ENCODE measurements around the gene ASAP2. TPM values are rescaled to one million over a fixed set of nuclear protein-coding genes. Genes with fewer than 3 reads are reported as not detected.

ASAP2 gene
- polyA plus RNA-seq, 1 donor from 2014 or later: 41.0 TPM

DNA sequence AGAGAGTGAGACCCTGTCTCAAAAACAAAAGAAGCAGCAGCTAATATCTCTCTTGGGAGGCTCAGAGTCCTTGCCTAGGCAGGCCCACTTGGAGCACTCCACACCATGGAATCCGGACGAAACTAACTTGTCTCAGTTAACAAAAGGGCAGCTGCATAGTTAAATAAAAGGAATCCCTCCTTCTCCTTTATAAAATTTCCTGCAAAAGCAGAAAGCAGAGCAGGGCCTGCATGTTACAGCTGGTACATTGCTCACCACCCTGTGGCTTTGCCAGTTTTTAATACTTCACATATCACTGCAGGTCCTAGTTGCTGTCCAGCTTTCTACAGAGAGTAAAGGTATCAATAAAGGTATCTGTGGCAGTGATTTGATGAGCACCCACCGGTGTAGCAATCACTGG, 93.6 kb downstream of the ASAP2 start:
- Histone ChIP-seq H3K4me2 (ENCODE audit: low read length) (no peak overlapping the region), H3K36me3 (ENCODE audit: insufficient read depth, low read length) (no peaks in the 10 kb centered on the region), H3K27ac (ENCODE audit: low read length) (no peak overlapping the region), H3K9me2 (ENCODE audit: insufficient read depth, low read length) (no peaks in the 10 kb centered on the region), H3K4me3 (ENCODE audit: low read length) (no peak overlapping the region), H4K20me1 (ENCODE audit: insufficient read depth) (no peaks in the 10 kb centered on the region), H3K79me2 (replicated peaks; ENCODE audit: insufficient read depth, low read length) (no peaks in the 10 kb centered on the region), H3F3A (ENCODE audit: insufficient read depth, low read length, poor library complexity, severe bottlenecking) (no peaks in the 10 kb centered on the region), H3K27me3 (ENCODE audit: insufficient read depth, low read depth, low read length) (no peaks in the 10 kb centered on the region), H3K9ac (ENCODE audit: low read length) (no peak overlapping the region), H3K9me3 (ENCODE audit: low read length) (no peaks in the 10 kb centered on the region), H2AFZ (ENCODE audit: low read depth, low read length) (no peak overlapping the region)
- TF ChIP-seq TAF1 (IDR thresholded peaks at IDR 0.05; ENCODE audit: low read depth) (no peak), MXI1 (conservative IDR thresholded peaks at IDR 0.05; ENCODE audit: poor library complexity, severe bottlenecking) (no peak), EP300 (conservative IDR thresholded peaks at IDR 0.05; ENCODE audit: poor library complexity, severe bottlenecking) (no peak), SMC3 (conservative IDR thresholded peaks at IDR 0.05; ENCODE audit: poor library complexity) (no peak)
- TF ChIP-seq, protein P1, sequence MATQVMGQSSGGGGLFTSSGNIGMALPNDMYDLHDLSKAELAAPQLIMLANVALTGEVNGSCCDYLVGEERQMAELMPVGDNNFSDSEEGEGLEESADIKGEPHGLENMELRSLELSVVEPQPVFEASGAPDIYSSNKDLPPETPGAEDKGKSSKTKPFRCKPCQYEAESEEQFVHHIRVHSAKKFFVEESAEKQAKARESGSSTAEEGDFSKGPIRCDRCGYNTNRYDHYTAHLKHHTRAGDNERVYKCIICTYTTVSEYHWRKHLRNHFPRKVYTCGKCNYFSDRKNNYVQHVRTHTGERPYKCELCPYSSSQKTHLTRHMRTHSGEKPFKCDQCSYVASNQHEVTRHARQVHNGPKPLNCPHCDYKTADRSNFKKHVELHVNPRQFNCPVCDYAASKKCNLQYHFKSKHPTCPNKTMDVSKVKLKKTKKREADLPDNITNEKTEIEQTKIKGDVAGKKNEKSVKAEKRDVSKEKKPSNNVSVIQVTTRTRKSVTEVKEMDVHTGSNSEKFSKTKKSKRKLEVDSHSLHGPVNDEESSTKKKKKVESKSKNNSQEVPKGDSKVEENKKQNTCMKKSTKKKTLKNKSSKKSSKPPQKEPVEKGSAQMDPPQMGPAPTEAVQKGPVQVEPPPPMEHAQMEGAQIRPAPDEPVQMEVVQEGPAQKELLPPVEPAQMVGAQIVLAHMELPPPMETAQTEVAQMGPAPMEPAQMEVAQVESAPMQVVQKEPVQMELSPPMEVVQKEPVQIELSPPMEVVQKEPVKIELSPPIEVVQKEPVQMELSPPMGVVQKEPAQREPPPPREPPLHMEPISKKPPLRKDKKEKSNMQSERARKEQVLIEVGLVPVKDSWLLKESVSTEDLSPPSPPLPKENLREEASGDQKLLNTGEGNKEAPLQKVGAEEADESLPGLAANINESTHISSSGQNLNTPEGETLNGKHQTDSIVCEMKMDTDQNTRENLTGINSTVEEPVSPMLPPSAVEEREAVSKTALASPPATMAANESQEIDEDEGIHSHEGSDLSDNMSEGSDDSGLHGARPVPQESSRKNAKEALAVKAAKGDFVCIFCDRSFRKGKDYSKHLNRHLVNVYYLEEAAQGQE (IDR thresholded peaks at IDR 0.05; ENCODE audit: borderline replicate concordance): no peak

DNA sequence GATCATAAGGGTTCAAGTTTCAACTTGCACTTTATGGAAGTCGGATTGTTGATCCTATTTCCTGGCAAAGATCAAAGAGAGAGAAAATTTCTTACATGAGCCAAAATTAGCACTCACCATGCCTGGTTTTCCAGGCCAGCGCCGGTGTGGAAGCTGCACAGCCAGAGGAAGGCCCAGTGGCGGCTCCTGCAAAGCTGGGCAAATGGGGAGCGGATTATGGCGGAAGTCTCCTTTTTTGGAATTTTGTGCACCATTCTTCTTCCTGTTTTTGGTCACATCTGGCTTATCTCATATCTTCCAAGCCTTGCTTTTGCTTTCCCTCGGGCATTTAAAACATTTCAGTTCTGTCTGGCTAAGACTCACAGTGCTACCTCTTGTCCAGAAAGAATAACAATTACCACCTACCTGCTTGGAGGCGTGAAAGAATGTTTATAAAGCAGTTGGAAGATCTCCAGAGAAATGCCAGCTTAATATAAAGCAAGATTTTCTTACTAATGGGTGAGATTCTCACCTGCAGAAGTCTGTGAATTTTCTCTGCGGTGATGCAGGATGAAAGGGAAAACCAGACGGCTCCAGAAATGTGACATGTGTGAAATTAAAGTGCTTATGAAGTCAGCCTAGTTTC, 94.3 kb downstream of the ASAP2 start:
- no peaks in the 10 kb centered on the region for H3K9me2 ChIP-seq (ENCODE audit: insufficient read depth, low read length)
- TF ChIP-seq, protein P1 (IDR thresholded peaks at IDR 0.05; ENCODE audit: borderline replicate concordance): peak; percentile 20
- TF ChIP-seq TAF1 (IDR thresholded peaks at IDR 0.05; ENCODE audit: low read depth): no peak
- no peaks in the 10 kb centered on the region for H3K79me2 ChIP-seq (replicated peaks; ENCODE audit: insufficient read depth, low read length)
- H3K4me3 ChIP-seq (ENCODE audit: low read length): no peak overlapping the region
- H3K9me3 ChIP-seq (ENCODE audit: low read length): no peaks in the 10 kb centered on the region
- no peaks in the 10 kb centered on the region for H3K36me3 ChIP-seq (ENCODE audit: insufficient read depth, low read length)
- H2AFZ ChIP-seq (ENCODE audit: low read depth, low read length): no peak overlapping the region
- H3K9ac ChIP-seq (ENCODE audit: low read length): no peak overlapping the region
- no peaks in the 10 kb centered on the region for H4K20me1 ChIP-seq (ENCODE audit: insufficient read depth)
- H3K27me3 ChIP-seq (ENCODE audit: insufficient read depth, low read depth, low read length): no peaks in the 10 kb centered on the region
- H3F3A ChIP-seq (ENCODE audit: insufficient read depth, low read length, poor library complexity, severe bottlenecking): no peaks in the 10 kb centered on the region
- no peak overlapping the region for H3K4me2 ChIP-seq (ENCODE audit: low read length)
- no peak overlapping the region for H3K27ac ChIP-seq (ENCODE audit: low read length)

DNA sequence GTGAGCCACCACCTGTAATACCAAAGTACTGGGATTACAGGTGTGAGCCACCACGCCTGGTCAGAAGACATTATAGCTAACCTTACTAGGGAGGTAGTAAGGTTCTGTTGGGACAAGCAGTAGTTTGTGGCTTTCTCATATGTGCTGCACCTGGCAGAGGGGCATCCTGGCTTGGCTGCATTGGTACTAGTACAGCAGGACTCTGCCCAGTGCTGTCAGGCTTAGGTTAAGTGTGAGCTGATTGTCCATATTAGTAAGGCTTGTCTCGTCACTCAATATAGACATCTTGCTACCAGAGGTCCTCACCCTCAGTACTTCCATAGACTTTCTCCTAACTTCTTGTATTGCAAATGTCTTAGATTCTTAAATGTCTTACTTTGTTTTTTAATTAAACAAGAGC, 96.1 kb downstream of the ASAP2 start:
- no peaks in the 10 kb centered on the region for H3F3A ChIP-seq (ENCODE audit: insufficient read depth, low read length, poor library complexity, severe bottlenecking)
- no peak overlapping the region for H3K4me3 ChIP-seq (ENCODE audit: low read length)
- H3K4me2 ChIP-seq (ENCODE audit: low read length): no peak overlapping the region
- H3K9me3 ChIP-seq (ENCODE audit: low read length): no peaks in the 10 kb centered on the region
- no peaks in the 10 kb centered on the region for H3K36me3 ChIP-seq (ENCODE audit: insufficient read depth, low read length)
- no peak overlapping the region for H3K27ac ChIP-seq (ENCODE audit: low read length)
- no peaks in the 10 kb centered on the region for H3K79me2 ChIP-seq (replicated peaks; ENCODE audit: insufficient read depth, low read length)
- no peak overlapping the region for H3K9ac ChIP-seq (ENCODE audit: low read length)
- H3K27me3 ChIP-seq (ENCODE audit: insufficient read depth, low read depth, low read length): no peaks in the 10 kb centered on the region
- H2AFZ ChIP-seq (ENCODE audit: low read depth, low read length): no peak overlapping the region
- H3K9me2 ChIP-seq (ENCODE audit: insufficient read depth, low read length): no peaks in the 10 kb centered on the region
- H4K20me1 ChIP-seq (ENCODE audit: insufficient read depth): no peaks in the 10 kb centered on the region
- TF ChIP-seq, protein P2, sequence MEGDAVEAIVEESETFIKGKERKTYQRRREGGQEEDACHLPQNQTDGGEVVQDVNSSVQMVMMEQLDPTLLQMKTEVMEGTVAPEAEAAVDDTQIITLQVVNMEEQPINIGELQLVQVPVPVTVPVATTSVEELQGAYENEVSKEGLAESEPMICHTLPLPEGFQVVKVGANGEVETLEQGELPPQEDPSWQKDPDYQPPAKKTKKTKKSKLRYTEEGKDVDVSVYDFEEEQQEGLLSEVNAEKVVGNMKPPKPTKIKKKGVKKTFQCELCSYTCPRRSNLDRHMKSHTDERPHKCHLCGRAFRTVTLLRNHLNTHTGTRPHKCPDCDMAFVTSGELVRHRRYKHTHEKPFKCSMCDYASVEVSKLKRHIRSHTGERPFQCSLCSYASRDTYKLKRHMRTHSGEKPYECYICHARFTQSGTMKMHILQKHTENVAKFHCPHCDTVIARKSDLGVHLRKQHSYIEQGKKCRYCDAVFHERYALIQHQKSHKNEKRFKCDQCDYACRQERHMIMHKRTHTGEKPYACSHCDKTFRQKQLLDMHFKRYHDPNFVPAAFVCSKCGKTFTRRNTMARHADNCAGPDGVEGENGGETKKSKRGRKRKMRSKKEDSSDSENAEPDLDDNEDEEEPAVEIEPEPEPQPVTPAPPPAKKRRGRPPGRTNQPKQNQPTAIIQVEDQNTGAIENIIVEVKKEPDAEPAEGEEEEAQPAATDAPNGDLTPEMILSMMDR (IDR thresholded peaks at IDR 0.05; ENCODE audit: poor library complexity, severe bottlenecking): no peak
- TF ChIP-seq TAF1 (IDR thresholded peaks at IDR 0.05; ENCODE audit: low read depth): no peak
- TF ChIP-seq, protein P1 (IDR thresholded peaks at IDR 0.05; ENCODE audit: borderline replicate concordance): no peak
- TF ChIP-seq EZH2 (IDR thresholded peaks at IDR 0.05; ENCODE audit: borderline replicate concordance, insufficient read depth, low read length, poor library complexity, severe bottlenecking): no peak
- no peak for TF ChIP-seq EP300 (conservative IDR thresholded peaks at IDR 0.05; ENCODE audit: poor library complexity, severe bottlenecking)
- no peak for TF ChIP-seq RAD21 (conservative IDR thresholded peaks at IDR 0.05)
- no peak for TF ChIP-seq MXI1 (conservative IDR thresholded peaks at IDR 0.05; ENCODE audit: poor library complexity, severe bottlenecking)
- TF ChIP-seq SMC3 (conservative IDR thresholded peaks at IDR 0.05; ENCODE audit: poor library complexity): no peak
